GM12878 (cell line): Measurements from ENCODE around the gene NAV2. TPM values are rescaled to one million over a fixed set of nuclear protein-coding genes. Genes with fewer than 3 reads are reported as not detected.

Experiments used
- ATAC-seq: fragments of 200-7000 bp; cut with Tn5 transposase; 3 replicates; pipeline ENCODE4 v1.9.1; 2020; ENCODE audit warnings: mild to moderate bottlenecking, moderate library complexity
- BruUV-seq: library from RNA; stranded (reverse); fragments of 400-500 nt; replicated peaks from 2 replicates; lab custom pipeline; 2021; lab: Mats Ljungman, UMichigan
- CTCF ChIA-PET: fragments of 300-600 bp; sonication (Branson Sonifier 250); formaldehyde crosslinking; extraction: SDS; loops from one replicate; lab custom pipeline; 2021; ENCODE audit warnings: inconsistent platforms; lab: Yijun Ruan, JAX
- POLR2A ChIA-PET: fragments of 350-600 bp; formaldehyde crosslinking; extraction: SDS; loops from one replicate; lab custom pipeline; 2021; ENCODE audit warnings: inconsistent platforms; lab: Charles Lee
- RAD21 ChIA-PET: fragments of 300-600 bp; sonication (Branson Sonifier 250); formaldehyde crosslinking; loops from one replicate; lab custom pipeline; 2023; ENCODE audit warnings: antibody characterized with exemption; ENCODE audit not compliant: unreplicated experiment; lab: Charles Lee
- SMC1A ChIA-PET: fragments of 300-600 bp; sonication (Branson Sonifier 250); formaldehyde crosslinking; loops from one replicate; lab custom pipeline; 2023; ENCODE audit not compliant: unreplicated experiment, uncharacterized antibody; lab: Charles Lee
- DNase-seq: peaks from one replicate; pipeline ENCODE4 v3.0.0-alpha.2; 2011; ENCODE audit warnings: low read depth, low spot score
- FAIRE-seq: peaks from 3 replicates; lab custom pipeline; 2011; peaks lifted over from hg19 to GRCh38; lab: Jason Lieb, UNC
- H2AFZ ChIP-seq: 2 replicates; pipeline ENCODE4 v1.6.0; 2011; ENCODE audit warnings: low read depth, low read length, control low read depth; ENCODE audit not compliant: control insufficient read depth
- H3K27ac ChIP-seq: 2 replicates; pipeline ENCODE4 v1.5.1; 2011; ENCODE audit warnings: control low read depth; ENCODE audit not compliant: control insufficient read depth, insufficient read depth
- H3K27me3 ChIP-seq, 2 experiments: replicated peaks in 1 of 2; 2 replicates each; pipeline versions ENCODE4 v1.6.0 to v1.6.1; 2011; ENCODE audit warnings: low read length in 1 of 2; ENCODE audit not compliant: control insufficient read depth in 2 of 2, insufficient read depth in 2 of 2
- H3K36me3 ChIP-seq, 2 experiments: 2 replicates each; pipeline ENCODE4 v1.5.1; 2011; ENCODE audit warnings: low read length in 1 of 2; ENCODE audit not compliant: control insufficient read depth in 2 of 2, insufficient read depth in 2 of 2
- H3K4me1 ChIP-seq: 2 replicates; pipeline ENCODE4 v1.6.1; 2011; ENCODE audit warnings: mild to moderate bottlenecking, low read length, moderate library complexity, mixed read lengths; ENCODE audit not compliant: control insufficient read depth, insufficient read depth
- H3K4me2 ChIP-seq: 2 replicates; pipeline ENCODE4 v1.6.0; 2011; ENCODE audit warnings: control low read depth; ENCODE audit not compliant: control insufficient read depth, insufficient read depth
- H3K4me3 ChIP-seq: fragments of 200-600 bp; sonication (generic); 2 replicates; pipeline ENCODE4 v1.5.1; 2016
- H3K79me2 ChIP-seq: 2 replicates; pipeline ENCODE4 v1.6.0; 2011; ENCODE audit warnings: low read length; ENCODE audit not compliant: control insufficient read depth, insufficient read depth
- H3K9ac ChIP-seq: 2 replicates; pipeline ENCODE4 v1.8.0; 2011; ENCODE audit warnings: low read length, control low read depth, mixed read lengths; ENCODE audit not compliant: control insufficient read depth, insufficient read depth
- H3K9me3 ChIP-seq: replicated peaks from 3 replicates; pipeline ENCODE4 v1.5.1; 2011; ENCODE audit warnings: mild to moderate bottlenecking, low read length; ENCODE audit not compliant: control insufficient read depth, insufficient read depth
- H4K20me1 ChIP-seq: 2 replicates; pipeline ENCODE4 v1.6.0; 2011; ENCODE audit not compliant: control insufficient read depth, insufficient read depth
- CEBPB ChIP-seq, 2 experiments: fragments of 150-350 bp in 1 of 2; IDR thresholded peaks; 2 replicates each; pipeline ENCODE4 v1.6.1; 2012 to 2014; ENCODE audit warnings: low read depth in 2 of 2, low read length in 2 of 2, borderline replicate concordance in 1 of 2, inconsistent platforms in 1 of 2
- EGR1 ChIP-seq, 2 experiments: IDR thresholded peaks; 1 replicate in 1 of 2; 2 replicates in 1 of 2; pipeline ENCODE4 v1.6.1; 2011 to 2012; ENCODE audit warnings: low read depth in 2 of 2, low read length in 2 of 2, borderline replicate concordance in 1 of 2, mild to moderate bottlenecking in 1 of 2, moderate library complexity in 1 of 2
- ETV6 ChIP-seq, 2 experiments: fragments of 450-650 bp in 1 of 2; IDR thresholded peaks in 1 of 2; conservative IDR thresholded peaks in 1 of 2; 2 replicates each; pipeline ENCODE4 v1.6.1; 2014; ENCODE audit warnings: antibody characterized with exemption in 1 of 2, borderline replicate concordance in 1 of 2, low read depth in 1 of 2, mild to moderate bottlenecking in 1 of 2, moderate library complexity in 1 of 2
- HDAC6 ChIP-seq: fragments of 200-600 bp; sonication (generic); IDR thresholded peaks from one replicate; pipeline ENCODE4 v1.8.0; 2017; ENCODE audit warnings: antibody characterized with exemption; ENCODE audit not compliant: unreplicated experiment
- IKZF2 ChIP-seq, 2 experiments: fragments of 450-650 bp; IDR thresholded peaks; 2 replicates each; pipeline ENCODE4 v1.6.1; 2017; ENCODE audit warnings: mild to moderate bottlenecking in 2 of 2, moderate library complexity in 2 of 2
- JUNB ChIP-seq: IDR thresholded peaks from 2 replicates; pipeline ENCODE4 v1.6.1; 2016; ENCODE audit warnings: antibody characterized with exemption, mild to moderate bottlenecking
- RAD21 ChIP-seq: IDR thresholded peaks from 2 replicates; pipeline ENCODE4 v1.6.1; 2011; ENCODE audit warnings: mild to moderate bottlenecking, low read depth, low read length, moderate library complexity; ENCODE audit not compliant: insufficient read depth
- RCOR1 ChIP-seq: conservative IDR thresholded peaks from 2 replicates; pipeline ENCODE4 v1.6.1; 2012; ENCODE audit warnings: low read depth, low read length, improper control_type of control experiment
- TARDBP ChIP-seq: IDR thresholded peaks from 2 replicates; pipeline ENCODE4 v1.6.1; 2016; ENCODE audit warnings: borderline replicate concordance
- TBL1XR1 ChIP-seq: IDR thresholded peaks from 2 replicates; pipeline ENCODE4 v1.6.1; 2012; ENCODE audit warnings: low read depth, low read length, improper control_type of control experiment
- TCF12 ChIP-seq: IDR thresholded peaks from 2 replicates; pipeline ENCODE4 v1.6.1; 2011; ENCODE audit warnings: low read depth, mild to moderate bottlenecking, low read length
- WRNIP1 ChIP-seq: IDR thresholded peaks from 2 replicates; pipeline ENCODE4 v1.6.1; 2011; ENCODE audit warnings: low read depth, low read length, improper control_type of control experiment, borderline replicate concordance
- ZNF207 ChIP-seq: fragments of 450-650 bp; IDR thresholded peaks from 2 replicates; pipeline ENCODE4 v1.6.1; 2014; ENCODE audit warnings: antibody characterized with exemption, mild to moderate bottlenecking, borderline replicate concordance
- ZNF24 ChIP-seq: fragments of 450-650 bp; IDR thresholded peaks from 2 replicates; pipeline ENCODE4 v1.6.1; 2017; ENCODE audit warnings: antibody characterized with exemption, mild to moderate bottlenecking
- ZSCAN29 ChIP-seq: fragments of 450-650 bp; IDR thresholded peaks from 2 replicates; pipeline ENCODE4 v1.6.1; 2017; ENCODE audit warnings: mild to moderate bottlenecking, moderate library complexity
- WGBS: methylation state at CpG from one replicate; pipeline ENCODE4 v1.1.6; 2016; ENCODE audit warnings: low lambda C conversion rate; ENCODE audit not compliant: insufficient replicate concordance, insufficient coverage; ENCODE audit errors: missing lambda C conversion rate; 5-methylcytosine and 5-hydroxymethylcytosine counted together
- in situ Hi-C: fragments of 300-500 bp; cut with MboI; formaldehyde crosslinking; loops from 9 replicates; pipeline ENCODE4 v1.14.3; 2018; ENCODE audit warnings: mixed read lengths
- intact Hi-C: fragments of 100-400 bp; cut with micrococcal nuclease; formaldehyde crosslinking; loops from one replicate; pipeline ENCODE4 v1.14.2; 2022; ENCODE audit not compliant: unreplicated experiment
- polyA plus RNA-seq, 11 experiments: library from polyadenylated mRNA; depleted of rRNA in 4 of 11; unstranded in 6 of 11; stranded (reverse) in 5 of 11; fragments of >200 nt; fragmentation: Nextera tagmentation in 4 of 11; fragmentation: Illumina TruSeq in 1 of 11; extraction: Ambion mirVana in 4 of 11; extraction: Trizol in 1 of 11; gene quantifications; 1 replicate in 1 of 11; 2 replicates in 10 of 11; pipeline versions ENCODE4 v1.2.1 to v1.2.3, GENCODE V29; 2011 to 2016; ENCODE audit warnings: inconsistent platforms in 2 of 11, missing spikeins in 2 of 11, low read depth in 1 of 11
- total RNA-seq, 4 experiments: library from RNA; depleted of rRNA in 3 of 4; stranded (reverse); fragments of >200 nt in 3 of 4; fragmentation: Illumina TruSeq in 1 of 4; extraction: Trizol in 1 of 4; gene quantifications; 2 replicates each; pipeline versions ENCODE4 v1.2.1 to v1.2.3, GENCODE V29; 2013 to 2021
- TF ChIP-seq, protein P1 (sequence below): IDR thresholded peaks from 2 replicates; pipeline ENCODE4 v1.6.1; 2012; ENCODE audit warnings: low read depth, low read length, improper control_type of control experiment

NAV2 gene
- total and polyA plus RNA-seq, 10 of the 15 experiments (the other 5 are each of a cell fraction or from before 2014, with no cell fraction given) = 0.35 to 6.1 (median 1.1) TPM

DNA sequence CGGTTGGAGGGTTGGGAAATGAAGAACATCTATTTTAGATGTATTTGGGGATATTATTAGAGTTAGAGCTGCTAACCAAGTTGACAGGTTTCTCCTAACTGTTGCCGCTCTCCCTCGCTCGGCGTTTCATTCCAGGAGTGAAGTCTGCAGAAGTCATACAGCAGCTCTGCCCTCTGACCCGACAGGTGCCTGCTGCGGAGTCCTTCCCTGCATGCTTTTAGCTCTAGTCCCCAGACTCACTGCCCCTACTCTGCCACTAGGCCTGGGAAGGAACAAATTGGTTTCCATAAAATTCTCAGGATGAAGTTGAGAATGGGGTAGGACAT lies 322.7 kb downstream of the NAV2 start:
- Histone ChIP-seq H3K4me3 (no peak overlapping the region), H3K9ac (no peak overlapping the region), H3K79me2 (no peaks in the 10 kb centered on the region), H3K9me3 (no peaks in the 10 kb centered on the region), H4K20me1 (no peaks in the 10 kb centered on the region), H3K27me3 (no peaks in the 10 kb centered on the region), H3K4me1 (no peaks in the 10 kb centered on the region), H3K4me2 (no peak overlapping the region), H3K27ac (no peak overlapping the region), H3K36me3 (no peaks in the 10 kb centered on the region), H2AFZ (no peak overlapping the region)
- WGBS = 79% methylated on average over 7 of the region's 7 CpGs
- FAIRE-seq (no peak), ATAC-seq (no peak), DNase-seq (no peak)
- TF ChIP-seq TCF12 = no peak
- no peak for TF ChIP-seq WRNIP1
- no peak for TF ChIP-seq ZNF24
- no peak for TF ChIP-seq HDAC6
- TF ChIP-seq IKZF2 (IDR thresholded peaks at IDR 0.05) = no peak
- TF ChIP-seq RCOR1 = no peak
- no peak for TF ChIP-seq TBL1XR1
- no peak for TF ChIP-seq ZNF207
- no peak for TF ChIP-seq ZSCAN29
- no peak for TF ChIP-seq ETV6 (conservative IDR thresholded peaks at IDR 0.05 in 1 of 2, IDR thresholded peaks at IDR 0.05 in 1 of 2; ENCODE audit: borderline replicate concordance in 1 of 2, low read depth in 1 of 2)
- TF ChIP-seq JUNB = no peak
- TF ChIP-seq RAD21 = no peak
- TF ChIP-seq CEBPB (IDR thresholded peaks at IDR 0.05; ENCODE audit: borderline replicate concordance in 1 of 2, low read depth in 2 of 2, low read length in 2 of 2) = no peak
- TF ChIP-seq, protein P1, sequence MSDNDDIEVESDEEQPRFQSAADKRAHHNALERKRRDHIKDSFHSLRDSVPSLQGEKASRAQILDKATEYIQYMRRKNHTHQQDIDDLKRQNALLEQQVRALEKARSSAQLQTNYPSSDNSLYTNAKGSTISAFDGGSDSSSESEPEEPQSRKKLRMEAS = no peak
- TF ChIP-seq TARDBP = no peak
- no peak for TF ChIP-seq EGR1 (IDR thresholded peaks at IDR 0.05; ENCODE audit: borderline replicate concordance in 1 of 2, low read depth in 2 of 2, low read length in 2 of 2)
- RAD21 ChIA-PET = no interaction called here
- intact Hi-C loops (no loop called here), in situ Hi-C loops (no loop called here)
- SMC1A ChIA-PET = no interaction called here
- POLR2A ChIA-PET = no interaction called here
- no TSS peak for BruUV-seq
- CTCF ChIA-PET = interaction anchor here (1.0 to 1.1 kb wide), 2 partner anchors 76 to 97 kb away, joined by 3 read pairs; no protein-coding TSS in a partner anchor
